ENCODE data around the gene CEBPE. TPM values are rescaled to one million over a fixed set of nuclear protein-coding genes. Genes with fewer than 3 reads are reported as not detected.
A peak's percentile ranks its signal among the peaks of the same experiment; 100 is the strongest.

Gene CEBPE
- total RNA-seq, 1 donor from 2014 or later: not detected

- no peak overlapping the region for H3K4me3 ChIP-seq (ENCODE audit: low read depth, low read length)
- no peak for DNase-seq (ENCODE audit: low read depth)
- TF ChIP-seq, protein P1, sequence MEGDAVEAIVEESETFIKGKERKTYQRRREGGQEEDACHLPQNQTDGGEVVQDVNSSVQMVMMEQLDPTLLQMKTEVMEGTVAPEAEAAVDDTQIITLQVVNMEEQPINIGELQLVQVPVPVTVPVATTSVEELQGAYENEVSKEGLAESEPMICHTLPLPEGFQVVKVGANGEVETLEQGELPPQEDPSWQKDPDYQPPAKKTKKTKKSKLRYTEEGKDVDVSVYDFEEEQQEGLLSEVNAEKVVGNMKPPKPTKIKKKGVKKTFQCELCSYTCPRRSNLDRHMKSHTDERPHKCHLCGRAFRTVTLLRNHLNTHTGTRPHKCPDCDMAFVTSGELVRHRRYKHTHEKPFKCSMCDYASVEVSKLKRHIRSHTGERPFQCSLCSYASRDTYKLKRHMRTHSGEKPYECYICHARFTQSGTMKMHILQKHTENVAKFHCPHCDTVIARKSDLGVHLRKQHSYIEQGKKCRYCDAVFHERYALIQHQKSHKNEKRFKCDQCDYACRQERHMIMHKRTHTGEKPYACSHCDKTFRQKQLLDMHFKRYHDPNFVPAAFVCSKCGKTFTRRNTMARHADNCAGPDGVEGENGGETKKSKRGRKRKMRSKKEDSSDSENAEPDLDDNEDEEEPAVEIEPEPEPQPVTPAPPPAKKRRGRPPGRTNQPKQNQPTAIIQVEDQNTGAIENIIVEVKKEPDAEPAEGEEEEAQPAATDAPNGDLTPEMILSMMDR (conservative IDR thresholded peaks at IDR 0.05; ENCODE audit: low read depth, low read length): no peak
Observed at GRCh38 chr14:23085458-23085857, 33.6 kb downstream of the CEBPE start.

DNA sequence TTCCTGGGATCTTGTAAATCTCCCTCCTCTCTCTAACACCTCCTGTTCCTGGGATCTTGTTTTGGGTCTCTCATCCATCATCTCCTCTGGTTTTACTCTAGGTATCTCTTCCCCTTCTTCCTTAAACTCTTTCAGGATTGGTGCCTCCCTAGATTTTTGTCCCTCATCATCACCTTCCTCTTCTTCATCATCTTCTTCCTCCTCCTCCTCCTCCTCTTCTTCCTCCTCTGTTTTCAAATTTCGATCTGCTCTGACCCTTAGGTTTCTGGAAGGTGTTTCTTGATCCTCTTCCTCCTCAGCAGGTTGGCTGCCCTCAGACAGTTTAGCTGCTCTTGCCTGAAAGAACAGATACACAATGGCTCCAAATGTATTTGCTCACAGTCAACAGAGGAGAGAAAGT, 38.6 kb downstream of the CEBPE start:
- TF ChIP-seq, protein P1 (conservative IDR thresholded peaks at IDR 0.05; ENCODE audit: low read depth, low read length): no peak
- no peak overlapping the region for H3K4me3 ChIP-seq (ENCODE audit: low read depth, low read length)
- DNase-seq (ENCODE audit: low read depth): no peak

DNA sequence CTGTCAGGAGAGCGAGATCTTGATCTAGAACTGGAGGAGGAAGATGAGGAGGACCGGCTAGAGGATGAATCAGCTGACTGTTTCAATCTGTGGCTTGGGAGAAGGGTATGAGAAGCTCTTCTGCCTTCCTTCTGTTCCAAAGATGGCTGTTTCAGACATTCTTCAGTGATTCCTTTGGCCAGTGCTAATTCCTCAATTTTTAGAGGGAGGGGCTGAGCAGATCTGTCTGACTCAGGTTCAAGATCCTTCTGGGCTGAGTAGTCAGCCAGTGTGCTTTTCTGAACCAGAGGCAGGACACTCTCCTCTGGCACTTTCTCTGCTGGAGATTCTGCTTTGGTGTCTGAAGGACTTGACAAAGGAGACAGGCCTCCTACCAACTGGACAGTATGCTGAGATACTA, 39.3 kb downstream of the CEBPE start:
- no peak for DNase-seq (ENCODE audit: low read depth)
- TF ChIP-seq, protein P1 (conservative IDR thresholded peaks at IDR 0.05; ENCODE audit: low read depth, low read length): no peak
- no peak overlapping the region for H3K4me3 ChIP-seq (ENCODE audit: low read depth, low read length)

- DNase-seq (ENCODE audit: low read depth): peak; percentile 93
- no peak overlapping the region for H3K4me3 ChIP-seq (ENCODE audit: low read depth, low read length)
Observed at GRCh38 chr14:23078692-23079116, 40.4 kb downstream of the CEBPE start.

GRCh38 chr14:23077962-23078361, 41.1 kb downstream of the CEBPE start:
- DNase-seq (ENCODE audit: low read depth): no peak
- no peak overlapping the region for H3K4me3 ChIP-seq (ENCODE audit: low read depth, low read length)
- TF ChIP-seq, protein P1 (conservative IDR thresholded peaks at IDR 0.05; ENCODE audit: low read depth, low read length): no peak

More at GRCh38 chr14:23078692-23079116, 40.4 kb downstream of the CEBPE start:
- TF ChIP-seq, protein P1 (conservative IDR thresholded peaks at IDR 0.05; ENCODE audit: low read depth, low read length): peak; percentile 2

- DNase-seq (ENCODE audit: low read depth): no peak
- H3K4me3 ChIP-seq (ENCODE audit: low read depth, low read length): no peak overlapping the region
- TF ChIP-seq, protein P1 (conservative IDR thresholded peaks at IDR 0.05; ENCODE audit: low read depth, low read length): peak; percentile 74
Observed at GRCh38 chr14:23076785-23077408, 42.2 kb downstream of the CEBPE start.

DNA sequence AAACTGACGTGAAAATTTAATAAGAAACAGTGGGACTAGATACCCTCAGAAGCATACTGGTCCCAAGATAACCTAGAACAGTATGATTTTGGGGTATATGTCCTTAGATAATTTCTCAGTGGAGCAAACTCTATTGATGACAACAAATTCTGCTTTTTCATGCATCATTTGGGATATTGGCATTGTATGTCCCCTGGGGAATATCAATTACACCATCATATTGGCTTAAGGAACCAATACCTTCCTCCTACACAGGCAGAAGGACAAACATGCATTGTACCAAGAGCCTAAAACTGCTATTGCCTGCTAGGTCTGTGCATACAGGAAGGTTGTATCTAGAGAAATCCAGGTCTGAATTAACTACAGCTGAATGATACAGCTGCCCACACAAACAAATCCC, 44.1 kb downstream of the CEBPE start:
- TF ChIP-seq, protein P1 (conservative IDR thresholded peaks at IDR 0.05; ENCODE audit: low read depth, low read length): no peak
- H3K4me3 ChIP-seq (ENCODE audit: low read depth, low read length): no peak overlapping the region
- no peak for DNase-seq (ENCODE audit: low read depth)

All from epithelial cell of proximal tubule (primary cell).